KBM-7 (cell line): Measurements from ENCODE around the gene TGFBI.

ENCODE experiments used
- DNase-seq: peaks from one replicate; pipeline ENCODE4 v3.0.0-alpha.2; 2015
- in situ Hi-C: fragments of 300-500 bp; cut with MboI; formaldehyde crosslinking; loops from 2 replicates; pipeline ENCODE4 v1.14.3; 2020; ENCODE audit warnings: low sequenced_read_pairs, low pct_unique_long_range_greater_than_20kb, mixed read lengths

TGFBI gene

DNA sequence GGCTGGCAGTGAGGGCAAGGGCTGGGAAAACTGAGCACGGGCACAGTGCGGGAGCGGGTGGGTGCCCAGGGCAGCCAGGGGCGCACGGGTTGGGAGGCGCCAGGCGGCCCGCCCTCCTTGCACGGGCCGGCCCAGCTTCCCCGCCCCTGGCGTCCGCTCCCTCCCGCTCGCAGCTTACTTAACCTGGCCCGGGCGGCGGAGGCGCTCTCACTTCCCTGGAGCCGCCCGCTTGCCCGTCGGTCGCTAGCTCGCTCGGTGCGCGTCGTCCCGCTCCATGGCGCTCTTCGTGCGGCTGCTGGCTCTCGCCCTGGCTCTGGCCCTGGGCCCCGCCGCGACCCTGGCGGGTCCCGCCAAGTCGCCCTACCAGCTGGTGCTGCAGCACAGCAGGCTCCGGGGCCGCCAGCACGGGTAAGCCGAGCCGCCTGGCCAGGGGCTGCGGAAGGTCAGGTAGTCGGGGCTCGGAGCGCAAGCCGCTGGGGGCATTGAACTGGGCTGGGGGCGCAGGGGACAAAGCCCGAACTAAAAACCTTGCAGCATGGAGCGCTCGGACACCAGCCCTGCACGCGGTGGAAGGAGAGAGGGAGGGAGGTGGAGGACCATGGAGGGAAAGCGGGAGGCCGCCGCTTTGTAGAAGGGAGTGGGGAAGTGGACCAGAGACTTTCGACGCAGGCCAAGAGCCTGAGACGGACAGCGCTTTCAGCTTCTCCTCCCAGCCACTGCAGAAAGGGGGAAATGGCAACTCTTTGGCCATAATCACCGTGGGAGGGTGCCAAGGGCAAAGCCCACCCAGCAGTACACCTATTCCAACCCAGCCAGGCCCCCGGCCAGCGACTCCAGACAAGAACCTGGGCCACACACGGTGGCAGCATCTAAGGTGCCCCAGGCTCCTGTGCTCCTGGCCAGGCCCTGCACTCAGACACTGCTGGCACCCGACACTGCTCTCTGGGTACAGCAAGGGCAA, at the start of gene TGFBI:
TSS of gene TGFBI (plus strand) at position 207 of the 961 bp plus-strand sequence. CDS start at position 275, 68 bp downstream.
- no peak for DNase-seq
- in situ Hi-C loops: no loop called here

DNA sequence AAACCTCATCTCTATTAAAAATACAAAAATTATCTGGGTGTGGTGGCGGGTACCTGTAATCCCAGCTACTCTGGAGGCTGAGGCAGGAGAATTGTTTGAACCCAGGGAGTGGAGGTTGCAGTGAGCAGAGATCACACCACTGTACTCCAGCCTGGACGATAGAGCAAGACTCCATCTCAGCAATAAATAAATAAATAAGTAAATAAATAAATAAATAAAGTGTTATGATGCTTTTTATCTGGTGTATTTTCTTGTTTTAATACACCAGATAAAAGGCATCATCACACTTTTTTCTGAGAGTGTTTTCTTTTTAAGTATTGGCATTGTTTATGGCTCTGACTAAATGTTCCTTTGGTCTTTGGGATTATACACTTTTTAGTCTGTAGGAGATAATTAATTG, 49.8 kb upstream of the TGFBI start:
- in situ Hi-C loops: no loop called here
- DNase-seq: no peak

DNA sequence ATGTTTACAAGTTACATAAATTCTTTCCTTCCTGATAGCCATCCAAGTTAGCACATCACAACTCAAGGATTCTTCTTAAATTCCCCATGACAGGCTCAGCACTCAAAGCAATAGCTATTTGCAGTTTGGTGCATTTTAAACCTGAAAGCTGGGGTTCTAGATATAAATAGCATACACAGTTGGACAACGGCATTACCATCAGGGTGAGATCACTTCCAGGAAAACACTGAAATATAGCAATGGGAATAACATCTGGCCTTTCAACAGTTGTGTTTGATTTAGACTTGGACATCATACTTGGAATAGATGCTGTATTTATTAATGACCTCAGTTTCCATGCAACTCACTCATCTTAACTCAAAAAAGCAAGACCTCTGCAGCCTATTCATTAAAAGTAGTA, 49.3 kb upstream of the TGFBI start:
- in situ Hi-C loops: no loop called here
- no peak for DNase-seq

DNA sequence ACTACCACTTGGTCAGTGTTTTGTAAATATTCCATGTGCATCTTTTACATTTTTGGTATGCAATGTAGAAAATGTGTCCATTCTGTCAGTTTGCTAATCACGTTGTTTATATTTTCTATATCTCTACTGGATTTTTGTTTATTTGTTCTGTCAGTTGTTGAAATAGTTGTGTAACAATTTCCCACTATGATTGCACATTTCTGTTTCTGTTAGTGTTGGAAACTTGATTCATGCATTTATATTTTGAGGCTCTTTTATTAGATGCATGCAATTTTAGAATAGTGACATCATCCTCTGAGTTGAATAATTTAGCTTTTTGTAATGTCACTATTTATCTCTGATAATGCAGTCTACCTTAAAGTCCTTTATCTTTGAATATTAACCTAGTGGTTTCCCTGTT, 48.2 kb upstream of the TGFBI start:
- DNase-seq: no peak
- in situ Hi-C loops: no loop called here

DNA sequence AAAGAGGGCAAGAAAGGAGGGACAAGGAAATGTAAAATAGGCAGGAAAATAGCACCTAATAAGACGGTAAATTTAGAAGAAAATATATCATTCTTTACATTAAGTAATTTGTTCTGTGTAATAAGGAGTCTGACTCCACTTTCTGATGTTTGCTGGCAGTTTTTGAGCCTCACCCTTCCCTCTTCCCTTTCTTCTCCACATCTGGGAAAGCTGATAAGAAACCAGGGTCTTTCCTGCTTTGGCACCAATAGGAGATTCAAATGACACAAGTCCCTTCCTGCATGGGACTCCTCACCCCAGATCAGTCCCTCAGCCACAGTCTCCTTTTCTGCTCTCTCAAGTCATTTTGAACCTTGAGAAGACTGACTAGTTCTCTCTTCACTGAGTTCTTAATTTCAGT, 42.8 kb upstream of the TGFBI start:
- in situ Hi-C loops: no loop called here
- DNase-seq: no peak

DNA sequence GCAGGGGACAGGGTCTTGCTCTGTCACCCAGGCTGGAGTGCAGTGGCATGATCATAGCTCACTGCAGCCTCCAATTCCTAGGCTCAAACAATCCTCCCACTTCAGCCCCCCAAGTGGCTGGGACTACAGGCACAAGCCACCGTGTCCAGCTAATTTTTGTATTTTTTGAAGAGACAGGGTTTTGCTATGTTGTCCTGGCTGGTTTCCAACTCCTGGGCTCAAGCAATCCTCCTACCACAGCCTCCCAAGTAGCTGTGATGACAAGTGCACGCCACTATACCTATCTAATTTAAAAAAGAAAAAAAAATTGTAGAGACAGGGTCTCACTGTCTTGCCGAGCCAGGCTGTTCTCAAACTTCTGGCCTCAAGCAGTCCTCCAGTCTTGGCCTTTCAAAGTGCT, 42.4 kb upstream of the TGFBI start:
- no peak for DNase-seq
- in situ Hi-C loops: no loop called here

DNA sequence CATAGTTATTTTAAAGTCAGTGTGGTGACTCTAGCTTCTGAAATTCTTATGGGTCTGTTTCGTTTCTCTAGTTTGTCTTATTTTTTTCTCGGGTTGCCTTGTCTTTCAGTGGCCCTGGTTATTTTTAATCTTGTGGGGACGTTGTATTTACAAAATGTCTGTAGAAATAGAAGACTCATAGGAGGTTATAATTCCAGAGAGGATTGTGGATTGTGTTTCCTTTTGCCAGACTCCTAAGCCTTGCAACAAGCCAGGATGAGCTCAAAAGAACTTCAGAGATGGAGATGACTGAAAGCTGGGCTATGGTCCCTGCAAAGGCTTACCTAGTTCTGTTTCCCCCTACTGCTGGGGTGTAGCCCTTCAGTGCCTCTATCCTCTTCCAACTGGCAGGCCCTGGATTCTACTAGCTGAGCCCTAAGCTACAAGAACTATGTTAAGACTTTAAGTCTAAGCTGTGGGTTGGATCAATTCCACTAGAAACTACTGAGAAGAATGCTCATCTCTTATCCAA, 41.8 kb upstream of the TGFBI start:
- DNase-seq: no peak
- in situ Hi-C loops: no loop called here

DNA sequence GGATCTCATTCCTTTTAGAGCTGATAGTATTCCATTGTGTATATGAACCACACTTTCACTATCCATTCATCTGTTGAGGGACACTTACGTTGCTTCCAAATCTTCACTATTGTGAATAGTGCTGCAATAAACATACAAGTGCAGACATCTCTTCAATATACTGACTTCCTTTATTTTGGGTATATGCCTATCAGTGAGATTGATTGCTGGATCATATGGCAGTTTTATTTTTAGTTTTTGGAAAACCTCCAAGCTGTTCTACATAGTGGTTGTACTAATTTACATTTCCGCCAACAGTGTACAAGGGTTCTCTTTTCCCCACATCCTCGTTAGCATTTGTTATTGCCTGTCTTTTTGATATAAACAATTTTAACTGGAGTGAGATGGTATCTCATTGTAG, 40.2 kb upstream of the TGFBI start:
- DNase-seq: no peak
- in situ Hi-C loops: no loop called here

DNA sequence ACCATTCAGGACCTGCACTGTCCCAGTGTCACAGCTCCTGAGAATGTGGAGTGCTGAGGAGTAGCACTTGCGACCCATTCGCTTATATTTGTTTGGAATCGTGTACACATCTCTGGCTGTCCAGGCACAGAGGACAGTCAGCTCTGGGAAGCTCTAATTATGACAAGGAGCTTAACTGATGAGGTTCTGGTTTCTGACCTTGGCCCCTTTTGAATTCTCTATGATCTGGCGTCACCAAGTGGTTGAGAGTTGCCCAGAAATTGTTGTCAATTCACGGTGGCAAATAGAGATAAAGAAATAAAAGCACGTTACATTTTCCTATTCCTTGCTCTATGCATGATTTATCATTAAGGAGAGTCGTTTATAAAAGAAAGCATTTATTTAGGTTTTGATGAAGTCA, 39.1 kb upstream of the TGFBI start:
- in situ Hi-C loops: no loop called here
- no peak for DNase-seq

DNA sequence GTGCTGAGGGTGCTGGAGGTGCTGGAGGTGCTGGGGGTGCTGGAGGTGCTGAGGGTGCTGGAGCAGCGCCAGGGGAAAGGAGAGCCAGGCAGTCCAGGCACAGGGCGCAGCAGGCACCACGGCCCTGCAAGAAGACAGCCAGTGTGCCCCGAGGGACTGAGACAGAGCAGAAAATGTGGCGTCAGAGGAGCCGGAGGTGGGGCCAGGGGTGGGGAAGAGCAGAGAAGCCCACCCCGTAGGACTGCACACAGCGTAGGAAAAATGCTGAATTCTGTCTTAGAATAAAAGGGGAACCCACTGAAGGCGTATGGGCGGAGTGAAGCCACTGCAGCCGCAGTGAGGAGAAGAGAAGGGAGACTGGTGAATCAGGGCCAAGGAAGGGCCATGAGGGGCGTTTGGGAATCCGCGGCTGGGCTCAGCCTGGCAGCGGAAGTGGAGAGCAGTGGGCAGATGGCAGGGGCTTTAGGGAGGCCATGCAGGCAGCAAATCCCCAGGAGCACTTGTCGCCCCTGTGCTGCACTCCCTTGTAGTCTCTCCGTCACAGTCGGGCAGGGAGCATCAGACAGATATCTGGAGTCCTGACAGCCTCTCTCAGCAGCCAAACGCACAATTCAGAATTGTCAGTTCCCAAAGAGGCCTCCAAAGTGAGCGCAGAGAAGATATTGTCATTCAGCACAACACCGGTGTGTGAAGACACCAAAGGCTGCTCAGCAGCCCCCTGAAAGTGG, 38.1 kb upstream of the TGFBI start:
- DNase-seq: no peak
- in situ Hi-C loops: no loop called here

DNA sequence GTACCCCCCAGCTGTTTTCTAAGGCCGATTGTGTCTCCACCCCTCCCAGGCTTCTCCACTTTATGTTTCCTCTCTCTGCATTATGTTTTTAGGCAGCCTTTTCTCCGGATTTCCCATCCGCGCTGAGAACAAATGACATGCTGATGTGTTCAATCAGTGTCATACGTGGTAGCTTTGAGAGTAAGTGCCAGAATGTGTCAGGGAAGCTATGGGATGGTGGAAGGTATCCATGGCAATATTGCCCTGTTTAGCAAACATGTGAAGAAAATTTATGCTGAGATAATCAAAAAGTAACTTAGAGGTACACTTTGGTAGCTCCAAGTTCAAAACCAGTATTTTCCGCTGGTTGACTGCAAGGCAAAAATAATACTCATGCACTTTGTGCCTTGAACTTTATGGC, 37.4 kb upstream of the TGFBI start:
- no peak for DNase-seq
- in situ Hi-C loops: no loop called here

DNA sequence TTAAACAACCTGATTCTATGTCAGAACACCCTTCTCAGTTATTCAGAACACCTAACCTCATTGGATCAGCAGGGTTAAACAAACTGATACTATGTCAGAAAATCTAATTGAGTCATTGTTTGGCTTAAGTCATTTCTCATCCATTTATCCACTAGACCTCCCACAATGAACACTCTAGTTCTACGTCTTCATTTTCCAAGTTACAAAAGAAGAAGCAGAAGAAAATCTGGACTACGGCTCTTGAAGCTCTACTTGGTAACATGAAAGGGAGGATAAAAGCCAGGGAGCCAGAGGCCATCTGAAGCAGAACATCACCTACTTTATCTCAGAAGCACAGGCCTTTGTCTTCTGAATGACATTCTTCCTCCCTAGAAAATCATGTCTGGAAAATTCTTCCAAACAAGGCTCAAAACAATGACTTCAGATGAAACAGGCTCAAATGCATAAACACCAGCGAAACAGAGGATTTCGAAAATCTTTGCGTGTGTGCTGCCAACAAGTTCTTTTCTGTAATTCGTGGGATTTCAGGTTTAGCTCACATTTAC, 35.4 kb upstream of the TGFBI start:
- DNase-seq: no peak
- in situ Hi-C loops: no loop called here

DNA sequence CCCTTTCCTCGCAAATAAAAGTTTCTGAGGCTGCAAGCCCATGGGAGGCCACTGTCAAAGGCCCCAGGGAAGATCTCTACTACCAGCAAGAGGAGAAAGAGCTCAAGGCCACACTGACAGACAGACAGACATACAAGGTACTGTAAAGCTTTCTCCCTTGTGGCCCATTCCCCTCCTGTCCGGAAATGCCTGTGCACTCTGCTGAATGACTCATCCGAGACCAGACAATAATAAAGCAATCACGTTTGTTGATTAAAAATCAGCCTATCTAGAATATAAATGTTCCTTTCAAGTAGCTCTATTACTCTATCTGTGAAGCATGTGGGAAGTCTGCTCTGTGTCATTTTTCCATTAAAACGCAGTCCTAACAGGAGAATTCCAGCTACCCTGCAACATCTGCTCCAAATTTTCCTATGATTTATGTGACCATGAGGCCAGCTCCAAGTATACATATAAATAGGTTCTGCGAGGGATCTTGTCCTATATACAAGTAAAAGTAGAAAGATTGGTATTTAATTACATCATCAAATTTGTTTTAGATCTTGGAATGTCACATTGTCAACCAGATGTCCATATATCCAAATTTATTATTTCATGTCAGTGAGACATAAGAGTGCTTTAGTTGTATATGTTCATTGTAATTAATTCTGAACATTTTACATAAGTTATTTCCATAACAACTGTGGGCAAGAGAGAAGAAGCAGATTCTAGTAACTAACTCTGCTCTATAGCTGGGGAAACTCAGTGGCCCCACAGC, 34.7 kb upstream of the TGFBI start:
- in situ Hi-C loops: no loop called here
- DNase-seq: no peak

DNA sequence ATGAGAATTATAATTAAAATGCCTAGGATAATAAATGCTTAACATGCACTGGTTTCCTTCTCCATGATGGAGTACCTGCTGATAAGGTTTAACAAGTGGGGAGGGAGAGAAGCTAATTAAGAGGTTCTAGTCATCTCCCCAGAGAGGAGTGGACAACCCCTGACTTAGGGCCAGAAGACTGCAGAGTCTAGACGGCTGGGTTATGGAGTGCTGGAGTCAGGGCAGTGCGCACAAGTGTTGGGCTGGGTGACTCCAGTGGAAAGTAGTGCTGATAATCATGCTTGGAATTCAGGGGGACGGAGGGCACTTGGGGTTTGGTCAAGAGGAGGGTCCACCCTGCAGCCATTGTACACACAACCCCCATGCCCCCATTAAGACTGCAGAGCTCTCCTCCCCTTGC, 32.8 kb upstream of the TGFBI start:
- no peak for DNase-seq
- in situ Hi-C loops: no loop called here

DNA sequence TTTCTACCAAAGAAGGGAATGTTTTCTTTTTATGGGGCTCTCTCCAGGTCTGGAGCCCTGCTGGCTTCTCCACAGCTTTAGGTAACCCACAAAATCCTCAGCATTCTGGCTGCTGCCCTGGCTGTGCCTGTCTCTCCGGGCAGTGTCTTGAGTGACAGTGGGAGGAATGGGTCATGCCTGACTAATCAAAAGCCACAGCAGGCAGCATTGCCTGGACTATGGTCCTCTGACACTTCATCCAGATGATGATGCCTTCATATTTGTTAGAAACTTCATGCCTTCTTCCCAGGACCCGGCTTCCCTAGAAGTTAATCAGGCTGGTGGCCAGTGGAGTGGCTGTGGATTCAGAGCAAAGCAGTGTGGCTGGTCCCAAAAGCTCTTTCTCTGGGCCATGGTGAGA, 32.2 kb upstream of the TGFBI start:
- DNase-seq: no peak
- in situ Hi-C loops: no loop called here

DNA sequence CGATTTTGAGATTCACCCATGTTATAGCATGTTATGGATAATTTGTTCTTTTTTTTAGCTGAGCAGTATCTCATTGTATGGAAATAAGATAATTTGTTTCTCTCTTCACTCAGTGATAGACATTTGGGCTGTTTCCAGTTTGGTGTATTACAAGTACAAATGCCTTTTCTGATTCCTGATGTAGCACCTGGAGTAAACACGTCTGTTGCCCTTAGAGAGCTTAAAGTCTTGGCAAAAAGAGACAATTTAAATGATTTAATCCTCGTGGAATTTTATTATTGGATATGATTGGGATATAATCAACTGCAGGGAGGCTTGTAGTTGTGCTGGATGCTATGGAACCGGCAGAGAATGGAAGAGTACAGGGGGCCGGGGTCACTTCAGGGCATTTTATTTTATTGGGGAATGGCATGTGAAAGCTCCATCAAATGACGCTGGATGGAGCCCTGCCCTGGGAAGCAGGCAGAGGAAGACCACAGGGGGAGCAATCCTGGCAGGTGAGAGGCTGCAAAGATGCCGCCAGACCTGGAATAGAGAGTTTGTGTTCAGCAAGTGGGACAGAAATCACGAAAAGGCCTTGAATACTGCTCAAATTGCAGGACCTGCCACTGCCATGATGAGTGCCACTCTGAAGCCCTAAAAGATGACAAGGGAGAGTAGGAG, 31.0 kb upstream of the TGFBI start:
- in situ Hi-C loops: no loop called here
- DNase-seq: no peak

DNA sequence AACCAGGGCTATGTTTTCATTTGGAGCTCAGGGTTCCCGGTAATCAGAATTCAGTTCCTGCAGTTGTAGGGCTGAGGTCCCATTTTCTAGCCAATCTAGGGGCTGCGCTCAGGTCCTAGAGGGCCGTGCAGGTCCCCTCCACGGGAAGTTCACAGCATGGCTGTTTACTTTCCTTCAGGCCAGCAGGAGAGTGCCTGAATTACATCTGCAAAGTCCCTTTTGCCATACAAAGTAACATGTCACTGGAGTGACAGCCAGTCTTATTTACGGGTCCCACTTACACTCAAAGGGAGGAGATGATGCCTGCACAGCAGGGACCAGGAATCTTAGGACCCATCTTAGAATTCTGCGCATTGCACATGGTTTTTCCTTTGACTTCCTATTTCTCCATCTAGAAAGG, 29.9 kb upstream of the TGFBI start:
- in situ Hi-C loops: no loop called here
- no peak for DNase-seq

DNA sequence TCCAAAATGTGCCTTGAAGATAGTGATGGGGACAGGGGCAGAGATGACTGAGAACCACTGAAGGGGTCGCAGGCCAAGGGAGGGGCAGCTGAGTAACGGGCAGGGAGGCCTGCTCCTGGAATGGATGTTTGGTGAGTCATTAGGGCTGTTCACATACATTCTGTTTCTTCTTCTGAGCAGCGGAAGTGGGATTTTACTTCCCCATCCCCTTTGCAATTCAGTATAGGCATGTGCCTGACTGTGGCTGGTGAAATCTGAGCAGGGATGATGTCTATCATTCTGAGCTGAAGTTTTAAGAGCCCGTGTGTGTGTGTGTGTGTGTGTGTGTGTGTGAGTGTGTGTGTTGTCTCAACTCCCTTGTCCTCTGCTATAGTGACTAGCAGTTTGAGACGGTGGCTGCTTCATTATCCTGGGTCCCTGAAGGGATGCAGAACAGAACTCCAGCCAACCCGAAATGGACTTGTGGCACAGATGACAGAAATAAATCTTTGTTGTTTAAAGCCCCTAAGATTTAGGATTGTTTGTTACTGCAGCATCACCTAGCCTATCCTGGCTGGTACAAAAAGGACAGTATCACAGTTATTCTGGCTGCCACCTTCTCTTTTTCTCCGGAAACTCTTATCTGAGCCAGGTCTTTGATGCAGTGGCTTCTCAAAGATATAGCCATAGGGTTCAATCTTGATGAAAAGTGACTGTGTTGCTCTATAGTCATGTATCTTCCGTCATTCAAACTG, 29.2 kb upstream of the TGFBI start:
- DNase-seq: peak; percentile 54
- in situ Hi-C loops: no loop called here
